Epidermal melanocyte (primary cell): ENCODE measurements around the gene COMMD1.
"Not testable (repeated sequence)": the region's sequence is repeated elsewhere in the genome, so short reads cannot be mapped to it uniquely, and the experiment has no call there.

Source experiments
- DNase-seq: peaks from one replicate; pipeline ENCODE4 v3.0.0; 2011; ENCODE audit warnings: low spot score; ENCODE audit not compliant: insufficient read length

The COMMD1 gene

GRCh38 chr2:61905372-61906185, at the start of gene COMMD1:
Gene COMMD1, plus strand, starts transcription at chr2:61905674. Its CDS starts 5 bp downstream, at chr2:61905679.
- DNase-seq = no peak

GRCh38 chr2:61857224-61857623, 48.2 kb upstream of the COMMD1 start:
- DNase-seq = no peak

- no peak for DNase-seq
Measured at GRCh38 chr2:61862085-61862484, 43.4 kb upstream of the COMMD1 start.

- not testable (repeated sequence) for DNase-seq
Measured at GRCh38 chr2:61866482-61867089, 38.9 kb upstream of the COMMD1 start.

- DNase-seq = no peak
Measured at GRCh38 chr2:61876400-61876799, 29.1 kb upstream of the COMMD1 start.

GRCh38 chr2:61877571-61878245, 27.8 kb upstream of the COMMD1 start:
- no peak for DNase-seq

GRCh38 chr2:61878761-61879160, 26.7 kb upstream of the COMMD1 start:
- no peak for DNase-seq

- not testable (repeated sequence) for DNase-seq
Measured at GRCh38 chr2:61879351-61879750, 26.1 kb upstream of the COMMD1 start.

GRCh38 chr2:61882850-61883249, 22.6 kb upstream of the COMMD1 start:
- DNase-seq = no peak

- DNase-seq = no peak
Measured at GRCh38 chr2:61885896-61886603, 19.4 kb upstream of the COMMD1 start.

GRCh38 chr2:61887717-61888266, 17.7 kb upstream of the COMMD1 start:
- DNase-seq = no peak

- DNase-seq = peak; percentile 54
Measured at GRCh38 chr2:61888267-61889055, 17.0 kb upstream of the COMMD1 start, which contains the start of gene CCT4. Gene CCT4, minus strand, starts transcription at chr2:61888656. Its CDS starts 149 bp downstream, at chr2:61888507.

GRCh38 chr2:61898810-61899209, 6.7 kb upstream of the COMMD1 start:
- no peak for DNase-seq

- DNase-seq = no peak
Measured at GRCh38 chr2:61900281-61900680, 5.2 kb upstream of the COMMD1 start.

- no peak for DNase-seq
Measured at GRCh38 chr2:61906186-61906470, 654 bp downstream of the COMMD1 start.

GRCh38 chr2:61909116-61909515, 3.6 kb downstream of the COMMD1 start:
- no peak for DNase-seq

- DNase-seq = no peak
Measured at GRCh38 chr2:61910603-61911002, 5.1 kb downstream of the COMMD1 start.

GRCh38 chr2:61911510-61911909, 6.0 kb downstream of the COMMD1 start:
- DNase-seq = no peak

- DNase-seq = not testable (repeated sequence)
Measured at GRCh38 chr2:61914794-61915193, 9.3 kb downstream of the COMMD1 start.

GRCh38 chr2:61920548-61920947, 15.1 kb downstream of the COMMD1 start:
- no peak for DNase-seq

GRCh38 chr2:61922714-61923113, 17.2 kb downstream of the COMMD1 start:
- no peak for DNase-seq
